Measurements from ENCODE around the gene CFAP43.

Gene CFAP43

DNA sequence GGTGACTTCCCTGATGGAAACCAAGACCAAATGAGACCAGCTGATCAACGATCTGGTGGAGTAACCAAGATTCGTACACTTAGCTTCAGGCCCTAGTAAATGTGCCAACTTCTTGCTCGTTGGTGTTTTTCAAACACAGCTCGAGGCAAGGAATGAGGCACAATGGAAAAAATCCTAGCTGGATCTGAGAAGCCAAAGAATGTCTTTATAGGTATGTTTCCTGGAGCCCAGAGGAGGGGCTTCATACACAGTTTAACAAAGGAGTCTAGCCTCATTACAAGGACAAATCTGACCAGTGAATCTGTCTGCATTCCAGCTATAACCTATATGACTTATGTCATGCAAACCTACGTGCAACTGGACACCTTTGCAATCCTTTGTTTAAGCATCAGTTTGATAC is 150.2 kb downstream of the CFAP43 start:
- TF ChIP-seq TAF1 (IDR thresholded peaks at IDR 0.05; ENCODE audit: borderline replicate concordance, insufficient read depth, low read length) (no peak), POLR2AphosphoS5 (IDR thresholded peaks at IDR 0.05; ENCODE audit: low read depth, low read length) (no peak), SIN3A (IDR thresholded peaks at IDR 0.05; ENCODE audit: borderline replicate concordance, insufficient read depth, low read length) (no peak), FOXP2 (optimal IDR thresholded peaks at IDR 0.05; ENCODE audit: borderline replicate concordance, extremely low read depth, extremely low read length, insufficient read depth) (no peak)
- TF ChIP-seq, protein P1, sequence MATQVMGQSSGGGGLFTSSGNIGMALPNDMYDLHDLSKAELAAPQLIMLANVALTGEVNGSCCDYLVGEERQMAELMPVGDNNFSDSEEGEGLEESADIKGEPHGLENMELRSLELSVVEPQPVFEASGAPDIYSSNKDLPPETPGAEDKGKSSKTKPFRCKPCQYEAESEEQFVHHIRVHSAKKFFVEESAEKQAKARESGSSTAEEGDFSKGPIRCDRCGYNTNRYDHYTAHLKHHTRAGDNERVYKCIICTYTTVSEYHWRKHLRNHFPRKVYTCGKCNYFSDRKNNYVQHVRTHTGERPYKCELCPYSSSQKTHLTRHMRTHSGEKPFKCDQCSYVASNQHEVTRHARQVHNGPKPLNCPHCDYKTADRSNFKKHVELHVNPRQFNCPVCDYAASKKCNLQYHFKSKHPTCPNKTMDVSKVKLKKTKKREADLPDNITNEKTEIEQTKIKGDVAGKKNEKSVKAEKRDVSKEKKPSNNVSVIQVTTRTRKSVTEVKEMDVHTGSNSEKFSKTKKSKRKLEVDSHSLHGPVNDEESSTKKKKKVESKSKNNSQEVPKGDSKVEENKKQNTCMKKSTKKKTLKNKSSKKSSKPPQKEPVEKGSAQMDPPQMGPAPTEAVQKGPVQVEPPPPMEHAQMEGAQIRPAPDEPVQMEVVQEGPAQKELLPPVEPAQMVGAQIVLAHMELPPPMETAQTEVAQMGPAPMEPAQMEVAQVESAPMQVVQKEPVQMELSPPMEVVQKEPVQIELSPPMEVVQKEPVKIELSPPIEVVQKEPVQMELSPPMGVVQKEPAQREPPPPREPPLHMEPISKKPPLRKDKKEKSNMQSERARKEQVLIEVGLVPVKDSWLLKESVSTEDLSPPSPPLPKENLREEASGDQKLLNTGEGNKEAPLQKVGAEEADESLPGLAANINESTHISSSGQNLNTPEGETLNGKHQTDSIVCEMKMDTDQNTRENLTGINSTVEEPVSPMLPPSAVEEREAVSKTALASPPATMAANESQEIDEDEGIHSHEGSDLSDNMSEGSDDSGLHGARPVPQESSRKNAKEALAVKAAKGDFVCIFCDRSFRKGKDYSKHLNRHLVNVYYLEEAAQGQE (IDR thresholded peaks at IDR 0.05; ENCODE audit: insufficient read depth in 1 of 2, low read depth in 2 of 2, low read length in 2 of 2), result no peak

DNA sequence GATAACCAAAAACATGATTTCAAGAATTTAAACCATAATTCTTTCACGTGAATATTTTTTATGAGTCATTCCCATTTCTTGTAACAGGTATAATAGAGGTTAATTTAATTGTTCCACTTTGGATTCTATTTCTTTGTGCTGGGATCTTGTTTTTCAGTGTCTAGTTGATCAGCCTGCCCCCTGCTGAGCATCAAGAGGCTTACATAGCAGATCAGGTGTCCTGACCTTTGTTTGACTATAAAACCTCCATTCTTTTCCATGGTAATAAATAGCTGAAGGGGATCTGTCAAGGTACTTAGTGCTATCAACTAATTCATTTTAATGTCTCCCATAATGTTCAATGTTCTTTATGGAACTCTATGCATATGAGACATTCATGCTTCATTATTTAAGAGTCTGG is 151.4 kb downstream of the CFAP43 start:
- TF ChIP-seq POLR2AphosphoS5 (IDR thresholded peaks at IDR 0.05; ENCODE audit: low read depth, low read length) (no peak), TAF1 (IDR thresholded peaks at IDR 0.05; ENCODE audit: borderline replicate concordance, insufficient read depth, low read length) (no peak)

All from PFSK-1 (cell line).